ENCODE measurements around the gene PXDC1. TPM values are rescaled to one million over a fixed set of nuclear protein-coding genes. Genes with fewer than 3 reads are reported as not detected.
"Not testable (repeated sequence)": the region's sequence is repeated elsewhere in the genome, so short reads cannot be mapped to it uniquely, and the experiment has no call there.

Gene PXDC1
- polyA plus RNA-seq, 4 donors: 21.6 to 97.5 (median 63.4) TPM

- H3K36me3 ChIP-seq (ENCODE audit: control insufficient read depth in 3 of 3, insufficient read depth in 2 of 3, low read depth in 1 of 3, low read length in 3 of 3): no peaks in the 10 kb centered on the region
- DNase-seq (no peak), FAIRE-seq (no peak)
- H3K27me3 ChIP-seq (ENCODE audit: control insufficient read depth in 3 of 3, insufficient read depth in 3 of 3, low read length in 3 of 3): no peaks in the 10 kb centered on the region
- H3K27ac ChIP-seq (ENCODE audit: low read depth in 1 of 3, low read length in 2 of 3): no peak overlapping the region
- no peak overlapping the region for H3K4me3 ChIP-seq (ENCODE audit: low read depth in 1 of 3, low read length in 3 of 3)
- no peaks in the 10 kb centered on the region for H3K4me1 ChIP-seq (ENCODE audit: control insufficient read depth in 3 of 3, insufficient read depth in 2 of 3, low read depth in 1 of 3, low read length in 2 of 3)
- WGBS, 3 donors: 90 to 94% (median 94%) methylated on average over 15 of the region's 15 CpGs
- peaks cover 0 to 3% of the 10 kb centered on the region in 2 donors for H3K9me3 ChIP-seq (ENCODE audit: control insufficient read depth in 2 of 2, insufficient read depth in 1 of 2, low read depth in 1 of 2, low read length in 1 of 2)
Observed at GRCh38 chr6:3762359-3762758, 10.8 kb upstream of the PXDC1 start.

- H3K36me3 ChIP-seq (ENCODE audit: control insufficient read depth in 3 of 3, insufficient read depth in 2 of 3, low read depth in 1 of 3, low read length in 3 of 3): no peaks in the 10 kb centered on the region
- no peaks in the 10 kb centered on the region for H3K27me3 ChIP-seq (ENCODE audit: control insufficient read depth in 3 of 3, insufficient read depth in 3 of 3, low read length in 3 of 3)
- H3K27ac ChIP-seq (ENCODE audit: low read depth in 1 of 3, low read length in 2 of 3): no peak overlapping the region
- FAIRE-seq: no peak
- no peaks in the 10 kb centered on the region for H3K9me3 ChIP-seq (ENCODE audit: control insufficient read depth in 2 of 2, insufficient read depth in 1 of 2, low read depth in 1 of 2, low read length in 1 of 2)
- H3K4me1 ChIP-seq (ENCODE audit: control insufficient read depth in 3 of 3, insufficient read depth in 2 of 3, low read depth in 1 of 3, low read length in 2 of 3): no peaks in the 10 kb centered on the region
- no peak overlapping the region for H3K4me3 ChIP-seq (ENCODE audit: low read depth in 1 of 3, low read length in 3 of 3)
- WGBS, 3 donors: 98 to 99% (median 98%) methylated on average over 8 of the region's 8 CpGs
- DNase-seq: no peak
Observed at GRCh38 chr6:3761989-3762270, 10.4 kb upstream of the PXDC1 start.

- FAIRE-seq (no peak), DNase-seq (no peak)
- Histone ChIP-seq H3K4me3 (ENCODE audit: low read depth in 1 of 3, low read length in 3 of 3) (no peak overlapping the region), H3K36me3 (ENCODE audit: control insufficient read depth in 3 of 3, insufficient read depth in 2 of 3, low read depth in 1 of 3, low read length in 3 of 3) (no peaks in the 10 kb centered on the region), H3K27ac (ENCODE audit: low read depth in 1 of 3, low read length in 2 of 3) (no peak overlapping the region), H3K4me1 (ENCODE audit: control insufficient read depth in 3 of 3, insufficient read depth in 2 of 3, low read depth in 1 of 3, low read length in 2 of 3) (no peaks in the 10 kb centered on the region), H3K9me3 (ENCODE audit: control insufficient read depth in 2 of 2, insufficient read depth in 1 of 2, low read depth in 1 of 2, low read length in 1 of 2) (no peaks in the 10 kb centered on the region), H3K27me3 (ENCODE audit: control insufficient read depth in 3 of 3, insufficient read depth in 3 of 3, low read length in 3 of 3) (no peaks in the 10 kb centered on the region)
- 82 to 89% (median 85%) methylated on average over 6 of the region's 6 CpGs for WGBS, 3 donors
Observed at GRCh38 chr6:3759646-3760232, 8.2 kb upstream of the PXDC1 start.

- DNase-seq: no peak
- no peaks in the 10 kb centered on the region for H3K27me3 ChIP-seq (ENCODE audit: control insufficient read depth in 3 of 3, insufficient read depth in 3 of 3, low read length in 3 of 3)
- no peaks in the 10 kb centered on the region for H3K4me1 ChIP-seq (ENCODE audit: control insufficient read depth in 3 of 3, insufficient read depth in 2 of 3, low read depth in 1 of 3, low read length in 2 of 3)
- no peak for FAIRE-seq
- no peaks in the 10 kb centered on the region for H3K9me3 ChIP-seq (ENCODE audit: control insufficient read depth in 2 of 2, insufficient read depth in 1 of 2, low read depth in 1 of 2, low read length in 1 of 2)
- WGBS, 3 donors: 72 to 80% (median 75%) methylated on average over 7 of the region's 7 CpGs
- H3K27ac ChIP-seq (ENCODE audit: low read depth in 1 of 3, low read length in 2 of 3): no peak overlapping the region
- no peaks in the 10 kb centered on the region for H3K36me3 ChIP-seq (ENCODE audit: control insufficient read depth in 3 of 3, insufficient read depth in 2 of 3, low read depth in 1 of 3, low read length in 3 of 3)
- no peak overlapping the region for H3K4me3 ChIP-seq (ENCODE audit: low read depth in 1 of 3, low read length in 3 of 3)
Observed at GRCh38 chr6:3758842-3759144, 7.3 kb upstream of the PXDC1 start.

- FAIRE-seq; H3K9me3 ChIP-seq (ENCODE audit: control insufficient read depth in 2 of 2, insufficient read depth in 1 of 2, low read depth in 1 of 2, low read length in 1 of 2); H3K27me3 ChIP-seq (ENCODE audit: control insufficient read depth in 3 of 3, insufficient read depth in 3 of 3, low read length in 3 of 3); H3K36me3 ChIP-seq (ENCODE audit: control insufficient read depth in 3 of 3, insufficient read depth in 2 of 3, low read depth in 1 of 3, low read length in 3 of 3); DNase-seq; H3K27ac ChIP-seq (ENCODE audit: low read depth in 1 of 3, low read length in 2 of 3); H3K4me1 ChIP-seq (ENCODE audit: control insufficient read depth in 3 of 3, insufficient read depth in 2 of 3, low read depth in 1 of 3, low read length in 2 of 3); H3K4me3 ChIP-seq (ENCODE audit: low read depth in 1 of 3, low read length in 3 of 3): not testable (repeated sequence)
- 98% methylated on average over 49 to 57 of the region's 57 CpGs for WGBS, 3 donors
Observed at GRCh38 chr6:3757998-3758841, 6.7 kb upstream of the PXDC1 start.

- H3K36me3 ChIP-seq (ENCODE audit: control insufficient read depth in 3 of 3, insufficient read depth in 2 of 3, low read depth in 1 of 3, low read length in 3 of 3): no peaks in the 10 kb centered on the region
- H3K27me3 ChIP-seq (ENCODE audit: control insufficient read depth in 3 of 3, insufficient read depth in 3 of 3, low read length in 3 of 3): no peaks in the 10 kb centered on the region
- no peak for DNase-seq
- WGBS, 3 donors: 95% methylated on average over 9 of the region's 9 CpGs
- no peak for FAIRE-seq
- peaks cover 0 to 7% (median 0%) of the 10 kb centered on the region in 3 donors for H3K4me1 ChIP-seq (ENCODE audit: control insufficient read depth in 3 of 3, insufficient read depth in 2 of 3, low read depth in 1 of 3, low read length in 2 of 3)
- no peak overlapping the region for H3K4me3 ChIP-seq (ENCODE audit: low read depth in 1 of 3, low read length in 3 of 3)
- H3K27ac ChIP-seq (ENCODE audit: low read depth in 1 of 3, low read length in 2 of 3): no peak overlapping the region
- H3K9me3 ChIP-seq (ENCODE audit: control insufficient read depth in 2 of 2, insufficient read depth in 1 of 2, low read depth in 1 of 2, low read length in 1 of 2): no peaks in the 10 kb centered on the region
Observed at GRCh38 chr6:3757241-3757641, 5.7 kb upstream of the PXDC1 start.

- H3K4me3 ChIP-seq (ENCODE audit: low read depth in 1 of 3, low read length in 3 of 3): no peak overlapping the region
- FAIRE-seq (no peak), DNase-seq (no peak)
- no peaks in the 10 kb centered on the region for H3K27me3 ChIP-seq (ENCODE audit: control insufficient read depth in 3 of 3, insufficient read depth in 3 of 3, low read length in 3 of 3)
- no peaks in the 10 kb centered on the region for H3K9me3 ChIP-seq (ENCODE audit: control insufficient read depth in 2 of 2, insufficient read depth in 1 of 2, low read depth in 1 of 2, low read length in 1 of 2)
- no peak overlapping the region for H3K27ac ChIP-seq (ENCODE audit: low read depth in 1 of 3, low read length in 2 of 3)
- peaks cover 0 to 7% (median 0%) of the 10 kb centered on the region in 3 donors for H3K4me1 ChIP-seq (ENCODE audit: control insufficient read depth in 3 of 3, insufficient read depth in 2 of 3, low read depth in 1 of 3, low read length in 2 of 3)
- H3K36me3 ChIP-seq (ENCODE audit: control insufficient read depth in 3 of 3, insufficient read depth in 2 of 3, low read depth in 1 of 3, low read length in 3 of 3): no peaks in the 10 kb centered on the region
- WGBS, 3 donors: 73 to 76% (median 73%) methylated on average over 3 of the region's 3 CpGs
Observed at GRCh38 chr6:3756546-3756945, 5.0 kb upstream of the PXDC1 start.

- FAIRE-seq: no peak
- Histone ChIP-seq H3K4me3 (ENCODE audit: low read depth in 1 of 3, low read length in 3 of 3) (no peak overlapping the region), H3K9me3 (ENCODE audit: control insufficient read depth in 2 of 2, insufficient read depth in 1 of 2, low read depth in 1 of 2, low read length in 1 of 2) (no peaks in the 10 kb centered on the region), H3K36me3 (ENCODE audit: control insufficient read depth in 3 of 3, insufficient read depth in 2 of 3, low read depth in 1 of 3, low read length in 3 of 3) (no peaks in the 10 kb centered on the region), H3K27me3 (ENCODE audit: control insufficient read depth in 3 of 3, insufficient read depth in 3 of 3, low read length in 3 of 3) (no peaks in the 10 kb centered on the region), H3K27ac (ENCODE audit: low read depth in 1 of 3, low read length in 2 of 3) (no peak overlapping the region), H3K4me1 (ENCODE audit: control insufficient read depth in 3 of 3, insufficient read depth in 2 of 3, low read depth in 1 of 3, low read length in 2 of 3) (peaks cover 0 to 7% (median 0%) of the 10 kb centered on the region in 3 donors)
- no peak for DNase-seq
- WGBS, 3 donors: 65 to 69% (median 67%) methylated on average over 11 of the region's 11 CpGs
Observed at GRCh38 chr6:3755637-3756545, 4.4 kb upstream of the PXDC1 start.
